ENCODE measurements around the gene THY1.

DNA sequence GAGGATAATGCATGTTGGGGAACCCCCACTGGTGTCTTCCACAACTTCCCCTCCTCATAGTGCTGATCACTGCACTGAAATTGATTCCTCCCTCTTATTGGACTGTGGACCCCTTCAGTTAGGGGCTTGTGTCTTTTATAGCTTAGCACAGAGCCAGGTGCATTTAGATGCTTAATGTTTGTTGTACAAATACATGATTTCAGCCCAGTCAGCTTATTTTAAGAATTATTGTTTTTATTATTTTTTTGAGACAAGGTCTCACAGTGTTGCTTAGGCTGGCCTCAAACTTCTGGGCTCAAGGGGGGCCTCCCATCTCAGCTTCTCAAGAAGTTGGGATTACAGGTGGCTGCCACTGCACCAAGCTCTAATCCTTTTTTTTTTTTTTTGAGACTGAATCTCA is 8.2 kb downstream of the THY1 start:
- TF ChIP-seq EZH2 (optimal IDR thresholded peaks at IDR 0.05; ENCODE audit: low read depth, low read length) (no peak), EZH2phosphoT487 (IDR thresholded peaks at IDR 0.05; ENCODE audit: low read length) (no peak)
- TF ChIP-seq, protein P1, sequence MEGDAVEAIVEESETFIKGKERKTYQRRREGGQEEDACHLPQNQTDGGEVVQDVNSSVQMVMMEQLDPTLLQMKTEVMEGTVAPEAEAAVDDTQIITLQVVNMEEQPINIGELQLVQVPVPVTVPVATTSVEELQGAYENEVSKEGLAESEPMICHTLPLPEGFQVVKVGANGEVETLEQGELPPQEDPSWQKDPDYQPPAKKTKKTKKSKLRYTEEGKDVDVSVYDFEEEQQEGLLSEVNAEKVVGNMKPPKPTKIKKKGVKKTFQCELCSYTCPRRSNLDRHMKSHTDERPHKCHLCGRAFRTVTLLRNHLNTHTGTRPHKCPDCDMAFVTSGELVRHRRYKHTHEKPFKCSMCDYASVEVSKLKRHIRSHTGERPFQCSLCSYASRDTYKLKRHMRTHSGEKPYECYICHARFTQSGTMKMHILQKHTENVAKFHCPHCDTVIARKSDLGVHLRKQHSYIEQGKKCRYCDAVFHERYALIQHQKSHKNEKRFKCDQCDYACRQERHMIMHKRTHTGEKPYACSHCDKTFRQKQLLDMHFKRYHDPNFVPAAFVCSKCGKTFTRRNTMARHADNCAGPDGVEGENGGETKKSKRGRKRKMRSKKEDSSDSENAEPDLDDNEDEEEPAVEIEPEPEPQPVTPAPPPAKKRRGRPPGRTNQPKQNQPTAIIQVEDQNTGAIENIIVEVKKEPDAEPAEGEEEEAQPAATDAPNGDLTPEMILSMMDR (IDR thresholded peaks at IDR 0.05; ENCODE audit: low read length) = no peak

Data from MM.1S (cell line).